B cell (primary cell): ENCODE results near the gene MAP3K20. TPM values are rescaled to one million over a fixed set of nuclear protein-coding genes. Genes with fewer than 3 reads are reported as not detected.

Source experiments
- ATAC-seq: fragments of 200-7000 bp; cut with Tn5 transposase; one replicate; pipeline ENCODE4 v1.10.0; 2021; ENCODE audit warnings: low read depth, mild to moderate bottlenecking, moderate number of reproducible peaks, moderate library complexity
- CTCF ChIA-PET: fragments of 350-600 bp; sonication (Branson Sonifier 250); formaldehyde crosslinking; loops from one replicate; lab custom pipeline; 2021; ENCODE audit warnings: antibody characterized with exemption, inconsistent platforms; lab: Charles Lee
- POLR2A ChIA-PET: fragments of 350-600 bp; sonication (Branson Sonifier 250); formaldehyde crosslinking; loops from one replicate; lab custom pipeline; 2021; ENCODE audit warnings: antibody characterized with exemption; lab: Charles Lee
- DNase-seq: peaks from one replicate; pipeline ENCODE4 v3.0.0; 2013
- H2AFZ ChIP-seq: 2 replicates; pipeline ENCODE4 v1.6.1; 2012; ENCODE audit warnings: mild to moderate bottlenecking, low read depth, low read length; ENCODE audit not compliant: insufficient read depth, poor library complexity, severe bottlenecking
- H3K27ac ChIP-seq, 2 donors: 1 replicate in 1 of 2; 2 replicates in 1 of 2; pipeline ENCODE4 v1.5.1; 2012 to 2013; ENCODE audit warnings: low read length in 2 of 2, mild to moderate bottlenecking in 2 of 2, moderate library complexity in 1 of 2
- H3K27me3 ChIP-seq, 4 experiments: fragments of 200-600 bp in 1 of 4; sonication (generic) in 1 of 4; replicated peaks in 1 of 4; 1 replicate in 2 of 4; 2 replicates in 2 of 4; pipeline versions ENCODE4 v1.6.1 to v1.7.0; 2013 to 2016; ENCODE audit warnings: low read length in 3 of 4, mild to moderate bottlenecking in 2 of 4, mixed read lengths in 1 of 4, moderate library complexity in 1 of 4; ENCODE audit not compliant: insufficient read depth in 4 of 4, control insufficient read depth in 3 of 4; ENCODE audit errors: control extremely low read depth in 1 of 4
- H3K36me3 ChIP-seq, 2 experiments: replicated peaks in 1 of 2; 1 replicate in 1 of 2; 2 replicates in 1 of 2; pipeline versions ENCODE4 v1.6.1 to v1.7.1; 2013; ENCODE audit warnings: low read length in 1 of 2; ENCODE audit not compliant: insufficient read depth in 2 of 2, control insufficient read depth in 1 of 2; ENCODE audit errors: control extremely low read depth in 1 of 2, extremely low read depth in 1 of 2
- H3K4me1 ChIP-seq, 2 donors: fragments of 200-600 bp in 1 of 2; sonication (generic) in 1 of 2; 1 replicate in 1 of 2; 2 replicates in 1 of 2; pipeline versions ENCODE4 v1.5.1 to v1.6.1; 2013 to 2017; ENCODE audit warnings: low read length in 2 of 2; ENCODE audit not compliant: control insufficient read depth in 2 of 2, insufficient read depth in 2 of 2
- H3K4me2 ChIP-seq: replicated peaks from 2 replicates; pipeline ENCODE3; 2012; ENCODE audit warnings: mild to moderate bottlenecking, low read depth, low read length; ENCODE audit not compliant: poor library complexity, severe bottlenecking
- H3K4me3 ChIP-seq, 5 experiments: fragments of 200-600 bp in 1 of 5; sonication (generic) in 1 of 5; 1 replicate in 3 of 5; 2 replicates in 2 of 5; pipeline versions ENCODE4 v1.5.1 to v1.7.0; 2011 to 2016; ENCODE audit warnings: low read length in 4 of 5, mild to moderate bottlenecking in 4 of 5, low read depth in 2 of 5, control low read depth in 1 of 5, moderate library complexity in 1 of 5; ENCODE audit not compliant: insufficient read depth in 1 of 5; ENCODE audit errors: control extremely low read depth in 1 of 5, extremely low read depth in 1 of 5
- H3K79me2 ChIP-seq: fragments of 200-600 bp; sonication (generic); one replicate; pipeline ENCODE4 v1.6.0; 2016; ENCODE audit warnings: low read length; ENCODE audit not compliant: control insufficient read depth, insufficient read depth
- H3K9ac ChIP-seq: fragments of 200-600 bp; sonication (generic); 2 replicates; pipeline ENCODE4 v1.6.1; 2017; ENCODE audit warnings: mild to moderate bottlenecking, low read length, moderate library complexity
- H3K9me3 ChIP-seq, 3 donors: one replicate each; pipeline versions ENCODE4 v1.6.1 to v1.7.1; 2013; ENCODE audit warnings: low read length in 2 of 3; ENCODE audit not compliant: control insufficient read depth in 2 of 3, insufficient read depth in 1 of 3; ENCODE audit errors: control extremely low read depth in 1 of 3
- H4K20me1 ChIP-seq: 2 replicates; pipeline ENCODE4 v1.6.0; 2012; ENCODE audit warnings: mild to moderate bottlenecking, low read length; ENCODE audit not compliant: insufficient read depth, control insufficient read depth, poor library complexity, severe bottlenecking
- H3K27ac Mint-ChIP-seq: one replicate; pipeline ENCODE4 v1.8.0; 2021; ENCODE audit warnings: mixed read lengths
- H3K27me3 Mint-ChIP-seq: one replicate; pipeline ENCODE4 v1.8.0; 2021; ENCODE audit warnings: mixed read lengths
- H3K4me1 Mint-ChIP-seq: one replicate; pipeline ENCODE4 v1.8.0; 2021; ENCODE audit warnings: mixed read lengths
- H3K4me3 Mint-ChIP-seq: one replicate; pipeline ENCODE4 v1.8.0; 2021; ENCODE audit warnings: mixed read lengths
- H3K9me3 Mint-ChIP-seq: one replicate; pipeline ENCODE4 v1.8.0; 2022; ENCODE audit warnings: mixed read lengths; ENCODE audit not compliant: insufficient read depth
- CTCF ChIP-seq: fragments of 200-600 bp; IDR thresholded peaks from one replicate; pipeline ENCODE4 v1.8.0; 2022; ENCODE audit warnings: antibody characterized with exemption, mild to moderate bottlenecking
- EZH2 ChIP-seq: IDR thresholded peaks from 2 replicates; pipeline ENCODE4 v1.6.1; 2012; ENCODE audit warnings: borderline replicate concordance, low read depth, mild to moderate bottlenecking, moderate library complexity, low read length; ENCODE audit not compliant: insufficient read depth, poor library complexity, severe bottlenecking
- WGBS: methylation state at CpG from one replicate; pipeline ENCODE4 v1.1.5; 2013; ENCODE audit warnings: missing lambda C conversion rate; ENCODE audit not compliant: insufficient coverage; 5-methylcytosine and 5-hydroxymethylcytosine counted together
- intact Hi-C: fragments of 100-400 bp; cut with micrococcal nuclease; formaldehyde crosslinking; loops from one replicate; pipeline ENCODE4 v1.10.0; 2022
- polyA plus RNA-seq: library from polyadenylated mRNA; depleted of rRNA; stranded (reverse); fragments of >200 nt; gene quantifications from 2 replicates; pipeline ENCODE4 v1.2.3, GENCODE V29; 2012
- total RNA-seq, 2 donors: library from RNA; stranded (reverse); fragments of 120-200 nt in 1 of 2; gene quantifications; 1 replicate in 1 of 2; 2 replicates in 1 of 2; pipeline versions ENCODE4 v1.2.3 to v1.2.4, GENCODE V29; 2013 to 2022

MAP3K20 gene
- total and polyA plus RNA-seq, 2 donors (not counting 1 experiment from before 2014, with no cell fraction given): 2.2 to 9.1 TPM

GRCh38 chr2:173187941-173188788 is 112.5 kb downstream of the MAP3K20 start:
- Mint-ChIP-seq H3K27me3 (no peaks in the 10 kb centered on the region), H3K27ac (no peak overlapping the region), H3K4me1 (no peaks in the 10 kb centered on the region), H3K9me3 (no peaks in the 10 kb centered on the region), H3K4me3 (no peak overlapping the region)
- intact Hi-C loops: no loop called here
- no peak for DNase-seq
- TF ChIP-seq EZH2: no peak
- TF ChIP-seq CTCF: no peak
- ChIA-PET POLR2A (no interaction called here), CTCF (interaction anchor here (0.9 to 1.0 kb wide), 2 partner anchors 22 to 99 kb away, joined by 3 read pairs; no protein-coding TSS in a partner anchor)
- Histone ChIP-seq H3K27ac (no peak overlapping the region), H3K4me3 (no peak overlapping the region), H3K27me3 (no peaks in the 10 kb centered on the region), H3K4me1 (no peaks in the 10 kb centered on the region), H3K4me2 (no peak overlapping the region), H4K20me1 (no peaks in the 10 kb centered on the region), H3K9me3 (no peaks in the 10 kb centered on the region), H3K9ac (no peak overlapping the region), H2AFZ (no peak overlapping the region), H3K79me2 (no peaks in the 10 kb centered on the region), H3K36me3 (no peaks in the 10 kb centered on the region)
- ATAC-seq: no peak
- WGBS: 79% methylated on average over 5 of the region's 6 CpGs

GRCh38 chr2:173191601-173192000 is 116.0 kb downstream of the MAP3K20 start:
- Histone ChIP-seq H3K27ac (no peak overlapping the region), H2AFZ (no peak overlapping the region), H3K79me2 (no peaks in the 10 kb centered on the region), H3K4me3 (no peak overlapping the region), H3K4me1 (no peaks in the 10 kb centered on the region), H4K20me1 (no peaks in the 10 kb centered on the region), H3K36me3 (no peaks in the 10 kb centered on the region), H3K9ac (no peak overlapping the region), H3K9me3 (no peaks in the 10 kb centered on the region), H3K4me2 (no peak overlapping the region), H3K27me3 (no peaks in the 10 kb centered on the region)
- no peak overlapping the region for H3K27ac Mint-ChIP-seq
- ChIA-PET CTCF (no interaction called here), POLR2A (no interaction called here)
- WGBS: 100% methylated on average over 1 of the region's 3 CpGs
- no peak overlapping the region for H3K4me3 Mint-ChIP-seq
- H3K4me1 Mint-ChIP-seq: no peaks in the 10 kb centered on the region
- no peaks in the 10 kb centered on the region for H3K27me3 Mint-ChIP-seq
- DNase-seq (no peak), ATAC-seq (no peak)
- H3K9me3 Mint-ChIP-seq: no peaks in the 10 kb centered on the region
- intact Hi-C loops: no loop called here
- no peak for TF ChIP-seq CTCF
- no peak for TF ChIP-seq EZH2
